HepG2 (cell line): ENCODE results near the gene DTWD2.

Experiments
- ATF6 ChIP-seq: sonication (generic); formaldehyde crosslinking; conservative IDR thresholded peaks from 2 replicates; pipeline ENCODE4 v1.4.0; 2020; ENCODE audit warnings: missing genetic modification reagents
- FOXJ3 ChIP-seq: sonication (generic); formaldehyde crosslinking; IDR thresholded peaks from 2 replicates; pipeline ENCODE4 v1.4.0; 2020; ENCODE audit warnings: missing genetic modification reagents, mild to moderate bottlenecking, borderline replicate concordance
- IKZF1 ChIP-seq: fragments of 450-650 bp; IDR thresholded peaks from 2 replicates; pipeline ENCODE4 v1.7.1; 2016
- MYC ChIP-seq: sonication (generic); formaldehyde crosslinking; IDR thresholded peaks from 2 replicates; pipeline ENCODE4 v1.9.0; 2021; ENCODE audit warnings: missing genetic modification reagents, borderline replicate concordance
- POLR2AphosphoS5 ChIP-seq: IDR thresholded peaks from 2 replicates; pipeline ENCODE4 v1.6.1; 2012; ENCODE audit warnings: low read depth, low read length
- RAD21 ChIP-seq: fragments of 450-650 bp; formaldehyde crosslinking; IDR thresholded peaks from 2 replicates; pipeline ENCODE4 v1.5.0; 2020; ENCODE audit warnings: mild to moderate bottlenecking
- RFX5 ChIP-seq: IDR thresholded peaks from 2 replicates; pipeline ENCODE4 v1.6.1; 2011; ENCODE audit warnings: low read depth, low read length, improper control_type of control experiment
- ZFY ChIP-seq: sonication (generic); formaldehyde crosslinking; IDR thresholded peaks from 2 replicates; pipeline ENCODE4 v1.4.0; 2020; ENCODE audit warnings: missing genetic modification reagents
- ZNF121 ChIP-seq: sonication (generic); formaldehyde crosslinking; IDR thresholded peaks from 2 replicates; pipeline ENCODE4 v1.5.0; 2020; ENCODE audit warnings: mild to moderate bottlenecking, missing genetic modification reagents
- TF ChIP-seq, protein P1 (sequence below): sonication (generic); formaldehyde crosslinking; IDR thresholded peaks from 2 replicates; pipeline ENCODE4 v1.5.0; 2020; ENCODE audit warnings: mild to moderate bottlenecking, missing genetic modification reagents, moderate library complexity

DNA sequence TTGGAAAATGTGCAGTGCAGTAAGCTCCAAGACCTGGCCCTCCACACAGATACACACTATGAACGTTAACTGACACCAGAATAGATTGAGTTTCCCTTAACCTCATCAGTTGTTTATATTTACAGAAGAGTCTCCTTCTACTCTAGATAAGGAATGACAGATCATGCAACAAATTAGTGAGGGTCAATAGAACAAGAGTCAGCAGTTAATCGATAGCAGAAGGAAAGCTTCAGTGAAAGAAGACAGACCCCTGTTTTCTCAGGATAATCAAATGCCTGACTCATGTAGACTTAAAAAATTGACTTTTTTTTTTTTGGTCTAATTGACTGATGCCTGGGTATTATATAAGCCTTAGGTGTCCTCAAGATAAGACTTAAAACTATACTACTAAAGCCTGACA lies 179.9 kb downstream of the DTWD2 start:
- TF ChIP-seq RFX5, result no peak
- no peak for TF ChIP-seq FOXJ3 (CRISPR knock-in tag)
- TF ChIP-seq ATF6 (CRISPR knock-in tag), result no peak
- no peak for TF ChIP-seq MYC (CRISPR knock-in tag)
- TF ChIP-seq ZFY (CRISPR knock-in tag), result no peak
- TF ChIP-seq POLR2AphosphoS5, result no peak
- TF ChIP-seq, protein P1, sequence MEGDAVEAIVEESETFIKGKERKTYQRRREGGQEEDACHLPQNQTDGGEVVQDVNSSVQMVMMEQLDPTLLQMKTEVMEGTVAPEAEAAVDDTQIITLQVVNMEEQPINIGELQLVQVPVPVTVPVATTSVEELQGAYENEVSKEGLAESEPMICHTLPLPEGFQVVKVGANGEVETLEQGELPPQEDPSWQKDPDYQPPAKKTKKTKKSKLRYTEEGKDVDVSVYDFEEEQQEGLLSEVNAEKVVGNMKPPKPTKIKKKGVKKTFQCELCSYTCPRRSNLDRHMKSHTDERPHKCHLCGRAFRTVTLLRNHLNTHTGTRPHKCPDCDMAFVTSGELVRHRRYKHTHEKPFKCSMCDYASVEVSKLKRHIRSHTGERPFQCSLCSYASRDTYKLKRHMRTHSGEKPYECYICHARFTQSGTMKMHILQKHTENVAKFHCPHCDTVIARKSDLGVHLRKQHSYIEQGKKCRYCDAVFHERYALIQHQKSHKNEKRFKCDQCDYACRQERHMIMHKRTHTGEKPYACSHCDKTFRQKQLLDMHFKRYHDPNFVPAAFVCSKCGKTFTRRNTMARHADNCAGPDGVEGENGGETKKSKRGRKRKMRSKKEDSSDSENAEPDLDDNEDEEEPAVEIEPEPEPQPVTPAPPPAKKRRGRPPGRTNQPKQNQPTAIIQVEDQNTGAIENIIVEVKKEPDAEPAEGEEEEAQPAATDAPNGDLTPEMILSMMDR (CRISPR knock-in tag), result no peak
- no peak for TF ChIP-seq RAD21
- TF ChIP-seq ZNF121, result no peak
- no peak for TF ChIP-seq IKZF1
